Ishikawa (cell line): ENCODE measurements around the gene CTSD.

Experiments used
- CEBPB ChIP-seq: IDR thresholded peaks from 2 replicates; pipeline ENCODE4 v1.6.1; 2012
- CREB1 ChIP-seq: IDR thresholded peaks from 2 replicates; pipeline ENCODE4 v1.6.1; 2012; ENCODE audit warnings: low read depth
- EGR1 ChIP-seq: IDR thresholded peaks from 2 replicates; pipeline ENCODE4 v1.6.1; 2012
- EP300 ChIP-seq: IDR thresholded peaks from 2 replicates; pipeline ENCODE4 v1.6.1; 2012; ENCODE audit warnings: borderline replicate concordance
- MAX ChIP-seq: IDR thresholded peaks from 2 replicates; pipeline ENCODE4 v1.6.1; 2012
- NFIC ChIP-seq: IDR thresholded peaks from 2 replicates; pipeline ENCODE4 v1.6.1; 2012
- RAD21 ChIP-seq: IDR thresholded peaks from 2 replicates; pipeline ENCODE4 v1.6.1; 2012; ENCODE audit warnings: low read depth
- REST ChIP-seq: IDR thresholded peaks from 2 replicates; pipeline ENCODE4 v1.6.1; 2012; ENCODE audit warnings: low read depth, mild to moderate bottlenecking
- TAF1 ChIP-seq: IDR thresholded peaks from 2 replicates; pipeline ENCODE4 v1.6.1; 2012; ENCODE audit warnings: low read depth, mild to moderate bottlenecking
- TCF12 ChIP-seq: IDR thresholded peaks from 2 replicates; pipeline ENCODE4 v1.6.1; 2012; ENCODE audit warnings: low read depth
- TEAD4 ChIP-seq: IDR thresholded peaks from 2 replicates; pipeline ENCODE4 v1.6.1; 2012
- YY1 ChIP-seq: IDR thresholded peaks from 2 replicates; pipeline ENCODE4 v1.6.1; 2012; ENCODE audit warnings: low read depth

- TF ChIP-seq MAX (no peak), RAD21 (no peak), REST (no peak), CEBPB (no peak), CREB1 (no peak), YY1 (no peak), EP300 (no peak), TCF12 (no peak), TAF1 (no peak), NFIC (no peak), EGR1 (no peak), TEAD4 (no peak)
Measured at GRCh38 chr11:1746511-1746931, 17.2 kb downstream of the CTSD start.
